Measurements from ENCODE around the gene GTF3C5. TPM values are rescaled to one million over a fixed set of nuclear protein-coding genes. Genes with fewer than 3 reads are reported as not detected.

Gene GTF3C5
- total RNA-seq, 1 donor from 2014 or later: 65.1 TPM

DNA sequence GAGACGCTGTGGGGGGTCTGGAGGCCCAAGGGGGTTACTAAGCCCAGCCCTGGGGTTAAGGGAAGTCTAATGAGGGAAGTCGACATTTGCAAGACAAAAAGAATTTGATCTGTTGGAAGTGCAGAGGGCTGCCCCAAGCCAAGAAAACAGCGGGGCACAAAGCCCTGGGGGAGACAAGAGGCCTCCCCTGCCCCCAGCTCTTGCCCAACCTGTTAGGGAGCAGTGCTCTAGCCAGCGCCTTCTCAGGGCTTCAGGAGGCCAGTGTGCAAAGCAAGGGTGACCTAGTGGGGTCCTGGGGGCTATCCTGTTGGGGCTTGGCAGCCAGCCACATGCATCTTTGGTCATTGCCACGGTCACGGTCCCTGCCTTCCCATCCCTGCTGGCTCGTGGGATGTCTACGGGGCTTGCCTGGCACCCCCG, 27.1 kb upstream of the GTF3C5 start:
- TF ChIP-seq, protein P1, sequence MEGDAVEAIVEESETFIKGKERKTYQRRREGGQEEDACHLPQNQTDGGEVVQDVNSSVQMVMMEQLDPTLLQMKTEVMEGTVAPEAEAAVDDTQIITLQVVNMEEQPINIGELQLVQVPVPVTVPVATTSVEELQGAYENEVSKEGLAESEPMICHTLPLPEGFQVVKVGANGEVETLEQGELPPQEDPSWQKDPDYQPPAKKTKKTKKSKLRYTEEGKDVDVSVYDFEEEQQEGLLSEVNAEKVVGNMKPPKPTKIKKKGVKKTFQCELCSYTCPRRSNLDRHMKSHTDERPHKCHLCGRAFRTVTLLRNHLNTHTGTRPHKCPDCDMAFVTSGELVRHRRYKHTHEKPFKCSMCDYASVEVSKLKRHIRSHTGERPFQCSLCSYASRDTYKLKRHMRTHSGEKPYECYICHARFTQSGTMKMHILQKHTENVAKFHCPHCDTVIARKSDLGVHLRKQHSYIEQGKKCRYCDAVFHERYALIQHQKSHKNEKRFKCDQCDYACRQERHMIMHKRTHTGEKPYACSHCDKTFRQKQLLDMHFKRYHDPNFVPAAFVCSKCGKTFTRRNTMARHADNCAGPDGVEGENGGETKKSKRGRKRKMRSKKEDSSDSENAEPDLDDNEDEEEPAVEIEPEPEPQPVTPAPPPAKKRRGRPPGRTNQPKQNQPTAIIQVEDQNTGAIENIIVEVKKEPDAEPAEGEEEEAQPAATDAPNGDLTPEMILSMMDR (IDR thresholded peaks at IDR 0.05): no peak
- Mint-ChIP-seq H3K9me3 (ENCODE audit: unreplicated experiment) (no peaks in the 10 kb centered on the region), H3K4me1 (ENCODE audit: unreplicated experiment) (no peaks in the 10 kb centered on the region), H3K36me3 (ENCODE audit: unreplicated experiment) (no peaks in the 10 kb centered on the region), H3K4me3 (ENCODE audit: unreplicated experiment) (no peak overlapping the region), H3K27ac (ENCODE audit: unreplicated experiment) (no peak overlapping the region), H3K27me3 (ENCODE audit: unreplicated experiment) (peaks cover 41% of the 10 kb centered on the region)
- no peak for DNase-seq (ENCODE audit: extremely low spot score, unreplicated experiment)

DNA sequence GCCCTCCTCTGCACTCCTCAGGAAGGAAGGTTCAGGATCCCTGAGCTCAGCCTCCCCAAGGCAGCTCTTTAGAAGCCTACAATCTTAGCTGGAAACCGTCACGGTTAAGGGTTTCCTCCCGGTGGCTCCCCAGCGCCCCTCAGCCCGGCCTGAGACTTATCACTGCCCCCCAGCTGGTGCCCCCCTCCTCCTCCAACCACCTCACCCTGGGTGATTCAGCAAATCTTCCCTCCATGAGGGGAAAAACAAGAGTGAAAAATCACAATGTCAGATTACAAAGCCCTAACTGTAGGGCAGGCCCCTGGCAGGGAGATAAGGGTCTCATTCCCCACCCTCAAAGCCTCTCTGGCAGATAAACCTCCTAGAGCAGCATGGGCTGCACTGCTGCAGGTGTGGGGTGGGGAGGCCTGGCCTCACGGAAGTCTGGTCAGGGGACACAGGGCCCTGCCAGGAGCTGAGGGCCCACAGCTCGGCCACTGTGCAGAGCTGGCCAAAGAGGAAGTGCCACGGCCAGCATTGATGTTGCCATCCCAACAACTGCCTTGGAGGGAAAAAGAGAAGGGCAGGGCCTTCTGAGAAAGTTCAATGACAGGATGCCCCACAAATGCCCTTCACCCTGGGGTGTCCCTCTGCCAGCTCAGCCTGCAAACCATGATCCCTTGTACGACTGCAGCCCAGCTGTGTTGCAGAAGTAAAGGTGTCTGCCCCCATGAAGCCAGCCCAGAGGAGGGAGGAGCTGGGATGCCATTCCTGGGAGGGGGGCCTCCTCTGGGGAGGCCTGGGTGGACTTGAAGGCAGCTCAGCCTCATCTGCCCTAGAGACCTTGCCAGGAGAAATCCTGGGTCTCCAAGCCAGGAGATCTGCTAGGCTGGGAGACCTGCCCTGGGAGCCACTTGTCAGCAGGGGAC, 26.5 kb upstream of the GTF3C5 start:
- no peak overlapping the region for H3K27ac Mint-ChIP-seq (ENCODE audit: unreplicated experiment)
- H3K27me3 Mint-ChIP-seq (ENCODE audit: unreplicated experiment): peaks cover 39% of the 10 kb centered on the region
- DNase-seq (ENCODE audit: extremely low spot score, unreplicated experiment): no peak
- no peaks in the 10 kb centered on the region for H3K4me1 Mint-ChIP-seq (ENCODE audit: unreplicated experiment)
- no peak overlapping the region for H3K4me3 Mint-ChIP-seq (ENCODE audit: unreplicated experiment)
- H3K36me3 Mint-ChIP-seq (ENCODE audit: unreplicated experiment): no peaks in the 10 kb centered on the region
- no peaks in the 10 kb centered on the region for H3K9me3 Mint-ChIP-seq (ENCODE audit: unreplicated experiment)
- TF ChIP-seq, protein P1 (IDR thresholded peaks at IDR 0.05): no peak

DNA sequence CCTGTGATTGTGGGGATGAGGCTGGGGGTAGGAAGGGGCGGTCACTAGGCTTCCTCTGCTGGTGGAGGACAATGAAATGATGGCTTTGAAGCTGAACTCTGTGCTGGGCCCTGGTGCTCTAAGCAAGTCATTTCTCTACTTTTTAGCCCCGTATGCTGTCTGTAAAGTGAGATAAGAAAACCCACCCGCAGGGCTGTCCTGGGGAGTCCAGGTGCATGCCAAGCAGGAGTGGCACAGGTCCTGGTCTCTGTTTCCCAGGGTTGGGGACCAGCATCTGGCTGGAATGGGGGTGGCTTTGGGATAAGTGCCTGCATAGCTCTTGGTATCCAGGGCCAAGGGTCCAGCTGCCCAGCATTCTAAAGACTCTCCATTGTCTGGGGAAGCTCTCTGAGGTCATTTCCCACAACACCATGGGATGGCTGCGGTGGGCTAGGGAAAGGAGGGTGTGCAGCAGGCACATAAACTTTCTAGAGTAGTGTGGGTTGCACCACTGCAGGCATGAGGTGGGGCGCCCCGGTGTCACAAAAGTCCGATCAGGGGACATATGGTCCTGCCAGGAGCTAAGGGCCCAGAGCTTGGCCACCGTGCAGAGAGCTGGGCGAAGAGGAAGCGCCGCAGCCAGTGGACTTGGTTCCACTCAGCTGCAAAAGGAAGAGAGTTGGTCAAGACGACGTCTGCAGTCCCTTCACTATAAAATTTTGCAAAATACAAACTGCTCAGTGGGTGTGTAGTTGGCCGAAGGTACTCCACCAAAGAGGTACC, 25.6 kb upstream of the GTF3C5 start:
- H3K4me3 Mint-ChIP-seq (ENCODE audit: unreplicated experiment): no peak overlapping the region
- DNase-seq (ENCODE audit: extremely low spot score, unreplicated experiment): no peak
- peaks cover 36% of the 10 kb centered on the region for H3K27me3 Mint-ChIP-seq (ENCODE audit: unreplicated experiment)
- H3K27ac Mint-ChIP-seq (ENCODE audit: unreplicated experiment): no peak overlapping the region
- TF ChIP-seq, protein P1 (IDR thresholded peaks at IDR 0.05): no peak
- no peaks in the 10 kb centered on the region for H3K36me3 Mint-ChIP-seq (ENCODE audit: unreplicated experiment)
- no peaks in the 10 kb centered on the region for H3K9me3 Mint-ChIP-seq (ENCODE audit: unreplicated experiment)
- no peaks in the 10 kb centered on the region for H3K4me1 Mint-ChIP-seq (ENCODE audit: unreplicated experiment)

DNA sequence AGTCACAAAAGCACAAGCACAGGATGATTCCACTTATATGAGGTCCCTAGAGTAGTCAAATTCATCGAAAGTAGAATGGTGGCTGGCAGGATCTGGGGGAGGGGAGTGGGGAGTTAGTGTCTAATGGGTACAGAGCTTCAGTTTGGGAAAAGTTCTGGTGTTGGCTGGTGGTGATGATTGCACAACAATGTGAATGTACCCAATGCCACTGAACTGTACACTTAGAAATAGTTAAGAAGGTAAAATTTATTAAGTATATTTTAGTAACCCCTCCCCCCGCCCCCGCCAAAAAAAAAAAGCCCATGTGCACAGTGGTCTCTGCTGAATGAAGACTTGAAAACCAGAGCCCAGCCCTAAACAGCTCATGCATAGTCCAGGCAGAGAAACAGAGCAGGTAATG, 24.8 kb upstream of the GTF3C5 start:
- DNase-seq (ENCODE audit: extremely low spot score, unreplicated experiment): no peak
- no peaks in the 10 kb centered on the region for H3K36me3 Mint-ChIP-seq (ENCODE audit: unreplicated experiment)
- no peaks in the 10 kb centered on the region for H3K9me3 Mint-ChIP-seq (ENCODE audit: unreplicated experiment)
- H3K4me3 Mint-ChIP-seq (ENCODE audit: unreplicated experiment): no peak overlapping the region
- no peak overlapping the region for H3K27ac Mint-ChIP-seq (ENCODE audit: unreplicated experiment)
- TF ChIP-seq, protein P1 (IDR thresholded peaks at IDR 0.05): no peak
- H3K27me3 Mint-ChIP-seq (ENCODE audit: unreplicated experiment): peaks cover 30% of the 10 kb centered on the region
- H3K4me1 Mint-ChIP-seq (ENCODE audit: unreplicated experiment): no peaks in the 10 kb centered on the region

Data from osteocyte (in vitro differentiated cells).